ENCODE data around the gene LAYN. TPM values are rescaled to one million over a fixed set of nuclear protein-coding genes. Genes with fewer than 3 reads are reported as not detected.

LAYN gene
- polyA plus RNA-seq, 3 donors = 2.0 to 13.4 (median 4.9) TPM

GRCh38 chr11:111581341-111581740 lies 40.8 kb downstream of the LAYN start:
- WGBS, 3 donors = 93 to 96% (median 93%) methylated on average over 1 of the region's 1 CpG

GRCh38 chr11:111582163-111582562 lies 41.6 kb downstream of the LAYN start:
- H3K27ac ChIP-seq (ENCODE audit: low read depth, low read length) = no peak overlapping the region

More at GRCh38 chr11:111581341-111581740, 40.8 kb downstream of the LAYN start:
- H3K27ac ChIP-seq (ENCODE audit: low read depth, low read length) = no peak overlapping the region

- no peak overlapping the region for H3K27ac ChIP-seq (ENCODE audit: low read depth, low read length)
- WGBS, 3 donors = 57 to 65% (median 63%) methylated on average over 4 of the region's 4 CpGs
These were observed 42.4 kb downstream of the LAYN start for GRCh38 chr11:111582881-111583280.

- H3K27ac ChIP-seq (ENCODE audit: low read depth, low read length) = no peak overlapping the region
- WGBS, 3 donors = 38 to 48% (median 40%) methylated on average over 2 of the region's 2 CpGs
These were observed 44.9 kb downstream of the LAYN start for GRCh38 chr11:111585371-111585770.

- no peak overlapping the region for H3K27ac ChIP-seq (ENCODE audit: low read depth, low read length)
- 4 to 24% (median 19%) methylated on average over 1 of the region's 1 CpG for WGBS, 3 donors
These were observed 45.9 kb downstream of the LAYN start for GRCh38 chr11:111586388-111586831.

- 77 to 86% (median 78%) methylated on average over 2 of the region's 2 CpGs for WGBS, 3 donors
- no peak overlapping the region for H3K27ac ChIP-seq (ENCODE audit: low read depth, low read length)
These were observed 48.6 kb downstream of the LAYN start for GRCh38 chr11:111589114-111589513.

- WGBS, 3 donors = 63 to 75% (median 64%) methylated on average over 5 of the region's 5 CpGs
- H3K27ac ChIP-seq (ENCODE audit: low read depth, low read length) = no peak overlapping the region
These were observed 49.5 kb downstream of the LAYN start for GRCh38 chr11:111589886-111590499.

- no peak overlapping the region for H3K27ac ChIP-seq (ENCODE audit: low read depth, low read length)
- WGBS, 3 donors = 75 to 83% (median 81%) methylated on average over 4 of the region's 4 CpGs
These were observed 50.9 kb downstream of the LAYN start for GRCh38 chr11:111591187-111591960.

- no peak overlapping the region for H3K27ac ChIP-seq (ENCODE audit: low read depth, low read length)
These were observed 52.0 kb downstream of the LAYN start for GRCh38 chr11:111592491-111592890.

- 68 to 92% (median 71%) methylated on average over 1 of the region's 1 CpG for WGBS, 3 donors
- H3K27ac ChIP-seq (ENCODE audit: low read depth, low read length) = no peak overlapping the region
These were observed 55.8 kb downstream of the LAYN start for GRCh38 chr11:111596319-111596718.

GRCh38 chr11:111598148-111598547 lies 57.6 kb downstream of the LAYN start:
- 39 to 65% (median 57%) methylated on average over 1 of the region's 1 CpG for WGBS, 3 donors

GRCh38 chr11:111598559-111598958 lies 58.0 kb downstream of the LAYN start:
- no peak overlapping the region for H3K27ac ChIP-seq (ENCODE audit: low read depth, low read length)
- WGBS, 3 donors = 37 to 79% (median 51%) methylated on average over 2 of the region's 2 CpGs

More at GRCh38 chr11:111598148-111598547, 57.6 kb downstream of the LAYN start:
- H3K27ac ChIP-seq (ENCODE audit: low read depth, low read length) = no peak overlapping the region

- 12 to 20% (median 19%) methylated on average over 9 of the region's 9 CpGs for WGBS, 3 donors
These were observed 61.1 kb downstream of the LAYN start for GRCh38 chr11:111601636-111601978.

GRCh38 chr11:111601979-111602864 lies 61.7 kb downstream of the LAYN start, which contains the start of gene SIK2:
Gene SIK2 (plus strand): TSS chr11:111602449. CDS start chr11:111602564, 115 bp downstream.
- WGBS, 3 donors = 0% methylated on average over 77 to 100 of the region's 100 CpGs

More at GRCh38 chr11:111601636-111601978, 61.1 kb downstream of the LAYN start:
- H3K27ac ChIP-seq (ENCODE audit: low read depth, low read length) = no peak overlapping the region

GRCh38 chr11:111602865-111603610 lies 62.5 kb downstream of the LAYN start:
- 0 to 1% (median 0%) methylated on average over 37 to 44 of the region's 44 CpGs for WGBS, 3 donors
- H3K27ac ChIP-seq (ENCODE audit: low read depth, low read length) = peak overlapping the region; percentile 59

More at GRCh38 chr11:111601979-111602864, 61.7 kb downstream of the LAYN start, which contains the start of gene SIK2:
- peak within 1 kb of the TSS; percentile 59 for H3K27ac ChIP-seq (ENCODE audit: low read depth, low read length)

GRCh38 chr11:111603611-111604130 lies 63.2 kb downstream of the LAYN start:
- WGBS, 3 donors = 7 to 9% (median 7%) methylated on average over 7 of the region's 7 CpGs
- no peak overlapping the region for H3K27ac ChIP-seq (ENCODE audit: low read depth, low read length)

GRCh38 chr11:111604392-111605009 lies 64.0 kb downstream of the LAYN start:
- no peak overlapping the region for H3K27ac ChIP-seq (ENCODE audit: low read depth, low read length)
- WGBS, 3 donors = 22 to 42% (median 30%) methylated on average over 9 of the region's 9 CpGs

Measured in adipose tissue (tissue), 3 donors.